ENCODE results near the gene PRX.

PRX gene

DNA sequence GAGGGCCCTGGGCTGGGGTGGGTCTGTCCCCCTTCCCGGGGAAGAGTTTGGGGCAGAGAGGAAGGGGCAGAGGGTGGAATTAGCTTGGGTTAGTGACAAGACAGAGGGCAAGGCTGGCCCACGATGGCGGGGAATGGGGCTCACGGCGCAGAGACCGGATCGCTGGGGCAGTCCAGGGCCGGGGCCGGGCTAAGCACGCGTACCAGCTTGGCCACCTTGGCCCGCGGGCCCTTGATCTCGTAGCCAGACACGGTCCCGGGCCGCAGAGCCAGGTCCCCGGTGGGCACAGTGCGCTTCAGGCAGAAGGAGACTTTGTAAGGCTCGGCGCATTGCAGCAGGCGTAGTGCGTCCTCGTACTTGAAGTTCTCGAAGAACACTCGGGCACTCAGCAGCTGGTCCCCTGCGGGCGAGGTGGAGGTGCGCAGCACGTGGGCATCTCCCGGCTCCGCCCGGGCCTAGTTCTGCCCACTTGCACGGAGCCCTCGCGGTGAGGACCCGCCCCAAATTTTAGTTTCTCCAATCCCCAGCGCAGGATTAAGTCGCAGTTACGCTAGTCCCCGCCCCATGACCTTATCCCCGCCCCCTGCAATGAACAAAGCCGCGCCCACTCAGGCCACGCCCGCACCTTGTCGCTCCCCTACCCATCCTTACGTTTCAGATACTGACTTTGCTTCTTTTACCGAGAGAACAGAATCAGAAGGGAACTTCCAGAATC is 14.6 kb downstream of the PRX start:
- Histone ChIP-seq H2BK12ac (ENCODE audit: low read length) (no peak overlapping the region), H3K9ac (ENCODE audit: low read depth, low read length, poor library complexity) (no peak overlapping the region), H3K14ac (ENCODE audit: low read length) (peak overlapping the region; percentile 98), H3K18ac (ENCODE audit: low read length) (peak overlapping the region; percentile 92), H3K9me3 (replicated peaks in 1 of 2; ENCODE audit: control insufficient read depth in 2 of 2, insufficient read depth in 1 of 2, low read depth in 1 of 2, low read length in 2 of 2) (no peaks in the 10 kb centered on the region), H4K8ac (ENCODE audit: low read depth, low read length) (peak overlapping the region; percentile 9), H2BK5ac (ENCODE audit: low read length) (no peak overlapping the region), H3K27ac (replicated peaks; ENCODE audit: low read length) (no peak overlapping the region), H3K4me2 (ENCODE audit: insufficient read depth, low read length, poor library complexity, severe bottlenecking) (peak overlapping the region; percentile 70), H3K4ac (ENCODE audit: low read length) (no peak overlapping the region), H3K27me3 (ENCODE audit: control insufficient read depth in 3 of 3, insufficient read depth in 3 of 3, low read depth in 1 of 3, low read length in 3 of 3) (peaks cover 0 to 4% (median 0%) of the 10 kb centered on the region in 3 experiments), H2BK120ac (ENCODE audit: low read depth, low read length) (no peak overlapping the region), H3K23ac (ENCODE audit: low read depth, low read length, poor library complexity) (peak overlapping the region; percentile 46), H4K91ac (ENCODE audit: low read depth, low read length, poor library complexity) (no peak overlapping the region), H3K36me3 (replicated peaks in 1 of 2; ENCODE audit: control insufficient read depth in 2 of 2, insufficient read depth in 2 of 2, low read length in 2 of 2) (no peaks in the 10 kb centered on the region), H2AK5ac (ENCODE audit: low read depth, low read length) (peak overlapping the region; percentile 94), H3K79me1 (ENCODE audit: low read depth, low read length) (peaks cover 1% of the 10 kb centered on the region), H3K4me1 (ENCODE audit: control insufficient read depth in 2 of 2, insufficient read depth in 1 of 2, low read depth in 1 of 2, low read length in 2 of 2) (peaks cover 0 to 8% of the 10 kb centered on the region in 2 donors), H2BK15ac (ENCODE audit: low read length) (peak overlapping the region; percentile 88), H3K4me3 (ENCODE audit: low read length in 2 of 2) (peak overlapping the region in 1 of 2 donors; percentile 50), H2AFZ (ENCODE audit: low read length) (no peak overlapping the region)
- no CpG with 5 or more reads among the region's 49 CpGs for WGBS, 2 donors (ENCODE audit: extremely low coverage in 2 of 2, insufficient read length in 2 of 2, insufficient replicate concordance in 1 of 2)
- peak; percentile 58 for DNase-seq (ENCODE audit: low spot score)

DNA sequence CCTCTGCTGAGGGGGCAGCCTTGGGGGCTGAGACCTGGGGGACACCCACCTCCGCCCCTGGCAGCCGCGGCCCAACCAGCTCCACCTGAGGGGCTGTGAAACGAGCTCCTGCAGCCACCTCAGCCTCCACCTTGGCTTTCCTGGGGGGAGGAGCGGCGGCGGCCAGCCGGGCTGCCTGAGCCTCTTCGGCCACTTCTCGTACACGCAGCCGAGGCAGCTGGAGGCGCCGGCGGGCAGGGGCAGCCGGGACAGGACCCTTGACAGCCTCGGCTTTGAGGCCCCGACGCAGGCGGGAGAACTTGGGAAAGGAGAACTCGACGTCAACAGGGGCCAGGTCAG is 15.6 kb downstream of the PRX start:
- Histone ChIP-seq H3K79me1 (ENCODE audit: low read depth, low read length) (no peaks in the 10 kb centered on the region), H2BK12ac (ENCODE audit: low read length) (no peak overlapping the region), H3K18ac (ENCODE audit: low read length) (no peak overlapping the region), H4K91ac (ENCODE audit: low read depth, low read length, poor library complexity) (no peak overlapping the region), H3K14ac (ENCODE audit: low read length) (no peak overlapping the region), H2BK5ac (ENCODE audit: low read length) (no peak overlapping the region), H3K23ac (ENCODE audit: low read depth, low read length, poor library complexity) (peak overlapping the region; percentile 18), H3K4me2 (ENCODE audit: insufficient read depth, low read length, poor library complexity, severe bottlenecking) (no peak overlapping the region), H2AFZ (ENCODE audit: low read length) (no peak overlapping the region), H3K4me3 (ENCODE audit: low read length in 2 of 2) (no peak overlapping the region), H3K4me1 (ENCODE audit: control insufficient read depth in 2 of 2, insufficient read depth in 1 of 2, low read depth in 1 of 2, low read length in 2 of 2) (peaks cover 0 to 5% of the 10 kb centered on the region in 2 donors), H2BK120ac (ENCODE audit: low read depth, low read length) (no peak overlapping the region), H3K9me3 (replicated peaks in 1 of 2; ENCODE audit: control insufficient read depth in 2 of 2, insufficient read depth in 1 of 2, low read depth in 1 of 2, low read length in 2 of 2) (no peaks in the 10 kb centered on the region), H4K8ac (ENCODE audit: low read depth, low read length) (no peak overlapping the region), H3K9ac (ENCODE audit: low read depth, low read length, poor library complexity) (no peak overlapping the region), H2AK5ac (ENCODE audit: low read depth, low read length) (peak overlapping the region; percentile 68), H3K36me3 (replicated peaks in 1 of 2; ENCODE audit: control insufficient read depth in 2 of 2, insufficient read depth in 2 of 2, low read length in 2 of 2) (no peaks in the 10 kb centered on the region), H3K4ac (ENCODE audit: low read length) (no peak overlapping the region), H3K27me3 (ENCODE audit: control insufficient read depth in 3 of 3, insufficient read depth in 3 of 3, low read depth in 1 of 3, low read length in 3 of 3) (peaks cover 0 to 4% (median 0%) of the 10 kb centered on the region in 3 experiments), H2BK15ac (ENCODE audit: low read length) (peak overlapping the region; percentile 31), H3K27ac (replicated peaks; ENCODE audit: low read length) (no peak overlapping the region)
- WGBS, 2 donors (ENCODE audit: extremely low coverage in 2 of 2, insufficient read length in 2 of 2, insufficient replicate concordance in 1 of 2), result no CpG with 5 or more reads among the region's 22 CpGs
- no peak for DNase-seq (ENCODE audit: low spot score)

DNA sequence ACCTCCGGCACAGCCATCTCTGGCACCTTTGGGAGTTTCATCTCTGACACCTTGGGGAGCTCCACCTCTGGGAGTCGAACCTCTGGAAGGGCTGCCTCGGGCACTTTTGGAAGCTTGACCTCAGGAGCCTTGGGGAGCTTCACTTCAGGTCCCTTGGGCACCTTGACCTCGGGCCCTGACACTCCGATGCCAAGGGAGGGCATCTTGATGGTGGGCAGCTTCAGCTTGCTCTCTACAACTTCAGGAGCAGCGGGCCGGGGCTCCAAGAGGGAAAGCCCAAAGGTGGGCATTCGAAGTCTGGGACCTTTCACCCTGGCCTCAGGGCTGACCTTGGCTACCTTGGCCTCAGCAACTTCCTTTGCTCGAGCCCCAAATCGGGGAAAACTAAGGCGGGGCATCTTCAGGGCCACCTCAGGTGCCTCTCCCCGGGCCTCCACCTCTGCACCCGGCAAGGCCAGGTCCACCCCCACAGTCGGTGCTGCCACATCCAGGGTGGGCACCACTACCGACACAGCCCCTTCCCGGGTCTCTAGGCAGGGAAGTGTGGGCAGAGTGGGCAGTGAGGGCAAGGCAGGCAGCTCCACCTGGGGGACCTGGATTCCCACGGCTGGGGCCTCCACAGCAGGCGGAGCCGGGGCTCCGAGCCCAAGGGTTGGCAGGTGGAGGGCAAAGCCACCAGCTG is 16.2 kb downstream of the PRX start:
- no peak overlapping the region for H3K23ac ChIP-seq (ENCODE audit: low read depth, low read length, poor library complexity)
- H3K9ac ChIP-seq (ENCODE audit: low read depth, low read length, poor library complexity), result no peak overlapping the region
- no peaks in the 10 kb centered on the region for H3K9me3 ChIP-seq (replicated peaks in 1 of 2; ENCODE audit: control insufficient read depth in 2 of 2, insufficient read depth in 1 of 2, low read depth in 1 of 2, low read length in 2 of 2)
- no peaks in the 10 kb centered on the region for H3K79me1 ChIP-seq (ENCODE audit: low read depth, low read length)
- no peak overlapping the region for H2BK12ac ChIP-seq (ENCODE audit: low read length)
- H2BK5ac ChIP-seq (ENCODE audit: low read length), result no peak overlapping the region
- no peak overlapping the region for H3K27ac ChIP-seq (replicated peaks; ENCODE audit: low read length)
- H4K91ac ChIP-seq (ENCODE audit: low read depth, low read length, poor library complexity), result no peak overlapping the region
- WGBS, 2 donors (ENCODE audit: extremely low coverage in 2 of 2, insufficient read length in 2 of 2, insufficient replicate concordance in 1 of 2), result no CpG with 5 or more reads among the region's 20 CpGs
- no peak overlapping the region for H3K4me2 ChIP-seq (ENCODE audit: insufficient read depth, low read length, poor library complexity, severe bottlenecking)
- peak overlapping the region; percentile 68 for H2AK5ac ChIP-seq (ENCODE audit: low read depth, low read length)
- no peak overlapping the region for H2AFZ ChIP-seq (ENCODE audit: low read length)
- H2BK15ac ChIP-seq (ENCODE audit: low read length), result no peak overlapping the region
- peaks cover 0 to 5% of the 10 kb centered on the region in 2 donors for H3K4me1 ChIP-seq (ENCODE audit: control insufficient read depth in 2 of 2, insufficient read depth in 1 of 2, low read depth in 1 of 2, low read length in 2 of 2)
- H3K4ac ChIP-seq (ENCODE audit: low read length), result no peak overlapping the region
- H3K36me3 ChIP-seq (replicated peaks in 1 of 2; ENCODE audit: control insufficient read depth in 2 of 2, insufficient read depth in 2 of 2, low read length in 2 of 2), result no peaks in the 10 kb centered on the region
- H3K14ac ChIP-seq (ENCODE audit: low read length), result no peak overlapping the region
- peaks cover 0 to 5% (median 4%) of the 10 kb centered on the region in 3 experiments for H3K27me3 ChIP-seq (ENCODE audit: control insufficient read depth in 3 of 3, insufficient read depth in 3 of 3, low read depth in 1 of 3, low read length in 3 of 3)
- no peak overlapping the region for H2BK120ac ChIP-seq (ENCODE audit: low read depth, low read length)
- no peak for DNase-seq (ENCODE audit: low spot score)
- H3K18ac ChIP-seq (ENCODE audit: low read length), result no peak overlapping the region
- no peak overlapping the region for H3K4me3 ChIP-seq (ENCODE audit: low read length in 2 of 2)
- no peak overlapping the region for H4K8ac ChIP-seq (ENCODE audit: low read depth, low read length)

DNA sequence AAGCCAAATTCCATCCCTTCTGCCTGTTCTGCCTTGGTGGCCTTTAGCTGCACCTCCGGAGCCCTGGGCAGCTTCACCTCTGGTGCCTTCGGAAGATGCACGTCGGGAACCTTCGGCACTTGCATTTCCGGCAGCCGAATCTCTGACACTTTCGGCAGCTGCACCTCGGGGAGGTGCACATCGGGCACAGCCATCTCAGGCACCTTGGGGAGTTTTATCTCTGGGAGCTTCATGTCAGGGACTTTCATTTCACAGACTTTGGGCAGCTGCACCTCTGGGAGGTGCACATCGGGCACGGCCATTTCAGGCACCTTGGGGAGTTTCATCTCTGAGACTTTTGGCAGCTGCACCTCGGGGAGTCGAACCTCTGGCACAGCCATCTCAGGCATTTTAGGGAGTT is 17.2 kb downstream of the PRX start:
- H2AFZ ChIP-seq (ENCODE audit: low read length), result no peak overlapping the region
- no peak overlapping the region for H4K91ac ChIP-seq (ENCODE audit: low read depth, low read length, poor library complexity)
- peak overlapping the region; percentile 1 for H3K23ac ChIP-seq (ENCODE audit: low read depth, low read length, poor library complexity)
- H2BK15ac ChIP-seq (ENCODE audit: low read length), result no peak overlapping the region
- no peak overlapping the region for H4K8ac ChIP-seq (ENCODE audit: low read depth, low read length)
- peaks cover 0 to 5% of the 10 kb centered on the region in 2 donors for H3K4me1 ChIP-seq (ENCODE audit: control insufficient read depth in 2 of 2, insufficient read depth in 1 of 2, low read depth in 1 of 2, low read length in 2 of 2)
- H3K9me3 ChIP-seq (replicated peaks in 1 of 2; ENCODE audit: control insufficient read depth in 2 of 2, insufficient read depth in 1 of 2, low read depth in 1 of 2, low read length in 2 of 2), result no peaks in the 10 kb centered on the region
- H2BK120ac ChIP-seq (ENCODE audit: low read depth, low read length), result no peak overlapping the region
- H3K27me3 ChIP-seq (ENCODE audit: control insufficient read depth in 3 of 3, insufficient read depth in 3 of 3, low read depth in 1 of 3, low read length in 3 of 3), result peaks cover 0 to 5% (median 4%) of the 10 kb centered on the region in 3 experiments
- no peak overlapping the region for H3K4me3 ChIP-seq (ENCODE audit: low read length in 2 of 2)
- H3K14ac ChIP-seq (ENCODE audit: low read length), result no peak overlapping the region
- no peak overlapping the region for H3K18ac ChIP-seq (ENCODE audit: low read length)
- H3K36me3 ChIP-seq (replicated peaks in 1 of 2; ENCODE audit: control insufficient read depth in 2 of 2, insufficient read depth in 2 of 2, low read length in 2 of 2), result no peaks in the 10 kb centered on the region
- H2AK5ac ChIP-seq (ENCODE audit: low read depth, low read length), result no peak overlapping the region
- no peak overlapping the region for H3K4ac ChIP-seq (ENCODE audit: low read length)
- no CpG with 5 or more reads among the region's 14 CpGs for WGBS, 2 donors (ENCODE audit: extremely low coverage in 2 of 2, insufficient read length in 2 of 2, insufficient replicate concordance in 1 of 2)
- no peak overlapping the region for H3K4me2 ChIP-seq (ENCODE audit: insufficient read depth, low read length, poor library complexity, severe bottlenecking)
- H2BK5ac ChIP-seq (ENCODE audit: low read length), result peak overlapping the region; percentile 13
- H3K9ac ChIP-seq (ENCODE audit: low read depth, low read length, poor library complexity), result no peak overlapping the region
- H3K27ac ChIP-seq (replicated peaks; ENCODE audit: low read length), result no peak overlapping the region
- H3K79me1 ChIP-seq (ENCODE audit: low read depth, low read length), result no peaks in the 10 kb centered on the region
- no peak overlapping the region for H2BK12ac ChIP-seq (ENCODE audit: low read length)
- DNase-seq (ENCODE audit: low spot score), result no peak

All from neuronal stem cell (in vitro differentiated cells).